Nephron progenitor cell (in vitro differentiated cells): ENCODE data around the gene C16orf86.

Source experiments
- DNase-seq: peaks from one replicate; pipeline ENCODE4 v3.0.0; 2021
- H3K27ac Mint-ChIP-seq: 2 replicates; pipeline ENCODE4 v1.8.0; 2021; ENCODE audit warnings: mild to moderate bottlenecking, moderate library complexity, mixed read lengths
- H3K27me3 Mint-ChIP-seq: 2 replicates; pipeline ENCODE4 v1.8.0; 2021; ENCODE audit warnings: mild to moderate bottlenecking, low read depth, mixed read lengths; ENCODE audit not compliant: poor library complexity
- H3K36me3 Mint-ChIP-seq: 2 replicates; pipeline ENCODE4 v1.8.0; 2021; ENCODE audit warnings: low read depth, mixed read lengths
- H3K4me1 Mint-ChIP-seq: 2 replicates; pipeline ENCODE4 v1.8.0; 2021; ENCODE audit warnings: mixed read lengths
- H3K4me3 Mint-ChIP-seq: 2 replicates; pipeline ENCODE4 v1.8.0; 2021; ENCODE audit warnings: mild to moderate bottlenecking, moderate library complexity, mixed read lengths
- H3K9me3 Mint-ChIP-seq: 2 replicates; pipeline ENCODE4 v1.8.0; 2021; ENCODE audit warnings: mild to moderate bottlenecking, moderate library complexity, mixed read lengths
- TF ChIP-seq, protein P1 (sequence below): fragments of 200-600 bp; sonication (generic); IDR thresholded peaks from 2 replicates; pipeline ENCODE4 v1.5.0; 2021; ENCODE audit warnings: antibody characterized with exemption

Gene C16orf86

DNA sequence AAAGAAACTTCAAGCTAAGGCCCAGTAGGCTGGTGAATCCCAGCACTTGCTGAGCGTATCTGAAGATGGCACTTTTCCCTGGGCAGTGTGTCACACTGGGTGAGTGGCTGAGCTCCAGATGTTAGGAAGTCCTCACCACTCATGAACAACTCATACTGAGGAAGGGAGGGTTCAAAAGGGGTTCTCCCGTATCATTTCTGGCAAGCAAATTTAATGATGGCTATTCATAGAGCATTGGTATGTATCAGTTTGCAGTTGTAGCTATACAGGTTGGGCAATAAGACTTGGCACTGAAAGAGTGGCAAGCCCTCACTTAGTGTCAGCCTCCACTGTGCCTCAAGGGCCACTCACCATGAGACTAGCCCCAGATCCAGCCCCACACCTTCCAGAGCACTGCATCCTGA is 41.8 kb downstream of the C16orf86 start:
- H3K27me3 Mint-ChIP-seq = peaks cover 7% of the 10 kb centered on the region
- peaks cover 10% of the 10 kb centered on the region for H3K9me3 Mint-ChIP-seq
- H3K36me3 Mint-ChIP-seq = peaks cover 40% of the 10 kb centered on the region
- no peak overlapping the region for H3K4me3 Mint-ChIP-seq
- no peak overlapping the region for H3K27ac Mint-ChIP-seq
- H3K4me1 Mint-ChIP-seq = peaks cover 11% of the 10 kb centered on the region
- DNase-seq = no peak
- TF ChIP-seq, protein P1, sequence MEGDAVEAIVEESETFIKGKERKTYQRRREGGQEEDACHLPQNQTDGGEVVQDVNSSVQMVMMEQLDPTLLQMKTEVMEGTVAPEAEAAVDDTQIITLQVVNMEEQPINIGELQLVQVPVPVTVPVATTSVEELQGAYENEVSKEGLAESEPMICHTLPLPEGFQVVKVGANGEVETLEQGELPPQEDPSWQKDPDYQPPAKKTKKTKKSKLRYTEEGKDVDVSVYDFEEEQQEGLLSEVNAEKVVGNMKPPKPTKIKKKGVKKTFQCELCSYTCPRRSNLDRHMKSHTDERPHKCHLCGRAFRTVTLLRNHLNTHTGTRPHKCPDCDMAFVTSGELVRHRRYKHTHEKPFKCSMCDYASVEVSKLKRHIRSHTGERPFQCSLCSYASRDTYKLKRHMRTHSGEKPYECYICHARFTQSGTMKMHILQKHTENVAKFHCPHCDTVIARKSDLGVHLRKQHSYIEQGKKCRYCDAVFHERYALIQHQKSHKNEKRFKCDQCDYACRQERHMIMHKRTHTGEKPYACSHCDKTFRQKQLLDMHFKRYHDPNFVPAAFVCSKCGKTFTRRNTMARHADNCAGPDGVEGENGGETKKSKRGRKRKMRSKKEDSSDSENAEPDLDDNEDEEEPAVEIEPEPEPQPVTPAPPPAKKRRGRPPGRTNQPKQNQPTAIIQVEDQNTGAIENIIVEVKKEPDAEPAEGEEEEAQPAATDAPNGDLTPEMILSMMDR = no peak

DNA sequence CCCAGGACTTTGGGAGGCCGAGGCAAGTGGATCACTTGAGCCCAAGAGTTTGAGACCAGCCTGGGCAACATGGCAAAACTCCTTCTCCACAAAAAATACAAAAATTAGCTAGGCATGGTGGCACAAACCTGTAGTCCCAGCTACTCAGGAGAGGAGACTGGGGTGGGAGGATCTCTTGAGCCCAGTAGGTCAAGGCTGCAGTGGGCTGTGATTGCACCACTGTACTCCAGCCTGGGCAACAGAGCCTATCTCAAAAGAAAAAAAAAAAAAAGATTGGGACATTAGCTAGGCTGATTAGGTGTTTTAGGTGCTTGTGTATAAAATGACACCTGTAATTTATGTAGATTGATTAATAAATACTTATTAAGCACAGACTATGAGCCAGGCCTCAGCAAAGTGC is 42.4 kb downstream of the C16orf86 start:
- Mint-ChIP-seq H3K4me3 (no peak overlapping the region), H3K36me3 (peaks cover 44% of the 10 kb centered on the region), H3K27me3 (peaks cover 7% of the 10 kb centered on the region), H3K27ac (no peak overlapping the region), H3K9me3 (peaks cover 11% of the 10 kb centered on the region), H3K4me1 (peaks cover 16% of the 10 kb centered on the region)
- no peak for DNase-seq
- TF ChIP-seq, protein P1 = no peak

DNA sequence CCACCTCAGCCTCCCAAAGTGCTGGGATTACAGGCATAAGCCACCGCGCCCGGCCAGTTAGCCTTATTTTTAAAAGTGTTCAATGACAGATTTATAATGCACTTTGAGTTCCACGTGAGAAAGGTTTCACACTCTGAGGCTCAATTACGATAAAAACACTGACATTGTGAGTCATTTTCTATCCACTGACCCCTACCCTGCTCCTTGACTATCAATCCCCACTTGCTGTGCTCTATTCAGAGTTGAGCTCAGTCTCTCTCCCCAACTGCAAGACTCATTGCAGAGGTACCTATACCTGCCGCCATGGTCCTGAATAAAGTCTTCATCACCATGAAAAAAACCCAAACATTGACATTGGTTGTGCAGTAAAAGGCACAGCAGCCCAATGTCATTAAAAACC is 44.0 kb downstream of the C16orf86 start:
- Mint-ChIP-seq H3K4me3 (no peak overlapping the region), H3K4me1 (peaks cover 16% of the 10 kb centered on the region), H3K36me3 (peaks cover 44% of the 10 kb centered on the region), H3K27ac (peak overlapping the region; percentile 60), H3K27me3 (peaks cover 7% of the 10 kb centered on the region), H3K9me3 (peaks cover 11% of the 10 kb centered on the region)
- TF ChIP-seq, protein P1 = no peak
- no peak for DNase-seq

DNA sequence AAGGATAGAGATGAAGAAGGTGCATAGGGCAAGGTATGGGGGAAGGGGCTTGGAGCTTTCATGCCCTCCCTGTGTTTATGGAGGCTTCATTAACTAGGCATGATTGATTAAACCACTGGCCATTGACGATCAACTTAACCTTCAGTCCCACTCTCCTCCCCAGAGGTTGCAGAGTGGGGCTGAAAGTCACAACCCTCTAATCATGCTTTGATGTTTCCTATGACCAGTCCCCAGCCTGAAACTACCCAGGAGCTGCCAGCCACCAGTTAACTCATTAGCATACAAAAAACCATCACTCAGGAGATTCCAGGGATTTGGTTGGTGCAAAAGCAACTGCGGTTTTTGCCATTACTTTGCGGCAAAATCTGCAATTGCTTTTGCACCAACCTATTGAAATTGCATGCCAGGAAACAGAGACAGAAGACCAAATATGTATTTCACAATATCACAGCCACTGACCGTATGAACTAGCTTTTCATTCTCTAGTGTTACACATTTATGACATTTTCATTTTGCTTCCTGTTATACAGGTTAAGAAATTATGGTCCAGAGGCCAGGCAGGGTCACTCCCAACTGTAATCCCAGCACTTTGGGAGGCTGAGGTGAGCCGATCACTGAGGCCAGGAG is 47.1 kb downstream of the C16orf86 start:
- H3K9me3 Mint-ChIP-seq = peaks cover 5% of the 10 kb centered on the region
- H3K27ac Mint-ChIP-seq = peak overlapping the region; percentile 38
- H3K4me1 Mint-ChIP-seq = peaks cover 29% of the 10 kb centered on the region
- DNase-seq = no peak
- H3K27me3 Mint-ChIP-seq = peaks cover 8% of the 10 kb centered on the region
- TF ChIP-seq, protein P1 = no peak
- H3K4me3 Mint-ChIP-seq = no peak overlapping the region
- peaks cover 43% of the 10 kb centered on the region for H3K36me3 Mint-ChIP-seq

DNA sequence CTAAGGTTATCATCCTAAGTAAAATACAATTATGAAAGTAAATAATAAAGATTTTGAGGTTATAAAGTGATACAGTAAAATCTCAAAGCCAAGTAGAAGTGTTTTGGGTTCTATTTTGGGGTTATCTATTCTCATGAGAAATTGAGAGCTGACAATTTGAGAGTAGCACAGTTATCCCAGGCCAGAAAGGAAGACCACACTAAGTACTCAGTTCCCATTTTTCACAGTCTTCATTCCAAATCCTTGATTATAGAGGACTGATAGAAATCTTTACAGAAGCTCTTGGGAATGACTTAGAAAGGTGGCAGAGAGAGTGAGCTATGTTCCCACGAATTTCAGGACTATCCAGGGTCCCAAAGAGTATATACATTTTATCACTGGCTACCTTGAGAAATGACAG is 47.9 kb downstream of the C16orf86 start:
- TF ChIP-seq, protein P1 = no peak
- Mint-ChIP-seq H3K9me3 (peaks cover 5% of the 10 kb centered on the region), H3K27ac (no peak overlapping the region), H3K4me1 (peaks cover 32% of the 10 kb centered on the region), H3K36me3 (peaks cover 43% of the 10 kb centered on the region), H3K4me3 (no peak overlapping the region), H3K27me3 (peaks cover 6% of the 10 kb centered on the region)
- DNase-seq = no peak

DNA sequence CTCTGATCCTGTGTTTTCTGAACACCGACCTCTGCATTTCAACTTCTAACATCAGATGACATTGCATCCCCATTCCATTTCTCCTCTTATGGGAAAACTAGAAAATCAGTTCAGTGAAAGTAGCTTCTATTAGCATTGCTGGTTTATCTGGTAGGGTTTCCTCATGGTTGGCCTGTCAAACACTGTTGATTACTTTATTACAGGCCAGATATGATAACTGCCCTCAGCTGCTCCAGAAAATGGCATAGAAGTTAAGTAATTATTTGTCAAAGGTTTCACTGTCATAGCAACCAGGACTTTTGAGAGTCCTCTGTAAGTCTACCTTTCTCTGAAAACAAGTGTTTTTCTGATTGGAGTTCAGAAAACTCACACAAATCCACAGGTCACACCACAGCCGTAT is 49.5 kb downstream of the C16orf86 start:
- no peak overlapping the region for H3K4me3 Mint-ChIP-seq
- H3K27ac Mint-ChIP-seq = peak overlapping the region; percentile 78
- peaks cover 6% of the 10 kb centered on the region for H3K27me3 Mint-ChIP-seq

More for the DNA sequence above, 49.5 kb downstream of the C16orf86 start:
- Mint-ChIP-seq H3K4me1 (peaks cover 42% of the 10 kb centered on the region), H3K9me3 (peaks cover 5% of the 10 kb centered on the region), H3K36me3 (peaks cover 37% of the 10 kb centered on the region)
- TF ChIP-seq, protein P1 = no peak
- no peak for DNase-seq
